Smooth muscle cell (in vitro differentiated cells): Measurements from ENCODE around the gene EHD2. TPM values are rescaled to one million over a fixed set of nuclear protein-coding genes. Genes with fewer than 3 reads are reported as not detected.

Source experiments
- DNase-seq: peaks from one replicate; lab custom pipeline; 2025; ENCODE audit not compliant: unreplicated experiment; lab: John Stamatoyannopoulos, UW
- H2AFZ ChIP-seq: fragments of 200-600 bp; sonication (generic); 2 replicates; pipeline ENCODE4 v1.6.0; 2016; ENCODE audit warnings: antibody characterized with exemption, low read depth, mild to moderate bottlenecking
- H3F3A ChIP-seq: fragments of 200-600 bp; sonication (generic); 2 replicates; pipeline ENCODE4 v1.6.0; 2017; ENCODE audit warnings: antibody characterized with exemption, low read depth
- H3K27ac ChIP-seq: fragments of 200-600 bp; sonication (generic); 2 replicates; pipeline ENCODE4 v1.5.1; 2016; ENCODE audit warnings: low read depth, mild to moderate bottlenecking
- H3K27me3 ChIP-seq: fragments of 200-600 bp; sonication (generic); 2 replicates; pipeline ENCODE4 v1.6.1; 2016; ENCODE audit warnings: low read depth, mild to moderate bottlenecking
- H3K36me3 ChIP-seq: fragments of 200-600 bp; sonication (generic); 2 replicates; pipeline ENCODE4 v1.5.1; 2016; ENCODE audit warnings: low read depth
- H3K4me1 ChIP-seq: fragments of 200-600 bp; sonication (generic); 2 replicates; pipeline ENCODE4 v1.5.1; 2016; ENCODE audit warnings: low read depth
- H3K4me2 ChIP-seq: fragments of 200-600 bp; sonication (generic); 2 replicates; pipeline ENCODE4 v1.6.0; 2016; ENCODE audit warnings: mild to moderate bottlenecking
- H3K4me3 ChIP-seq: fragments of 200-600 bp; sonication (generic); 2 replicates; pipeline ENCODE4 v1.5.1; 2016; ENCODE audit warnings: mild to moderate bottlenecking
- H3K79me2 ChIP-seq: fragments of 200-600 bp; sonication (generic); 2 replicates; pipeline ENCODE4 v1.6.0; 2016; ENCODE audit warnings: low read depth, mild to moderate bottlenecking
- H3K9ac ChIP-seq: fragments of 200-600 bp; sonication (generic); 2 replicates; pipeline ENCODE4 v1.6.0; 2016; ENCODE audit warnings: low read depth
- H3K9me3 ChIP-seq: fragments of 200-600 bp; sonication (generic); replicated peaks from 2 replicates; pipeline ENCODE4 v1.5.1; 2016; ENCODE audit warnings: low read depth
- H4K20me1 ChIP-seq: fragments of 200-600 bp; sonication (generic); 2 replicates; pipeline ENCODE4 v1.6.0; 2016; ENCODE audit warnings: low read depth
- WGBS: methylation state at CpG from one replicate; pipeline ENCODE4 v1.1.7; 2016; ENCODE audit warnings: low lambda C conversion rate; 5-methylcytosine and 5-hydroxymethylcytosine counted together
- polyA plus RNA-seq: library from polyadenylated mRNA; unstranded; fragments of >200 nt; fragmentation: Nextera tagmentation; extraction: Ambion mirVana; gene quantifications from 2 replicates; pipeline ENCODE4 v1.2.1, GENCODE V29; 2016
- total RNA-seq: library from RNA; depleted of rRNA; stranded (reverse); fragments of >200 nt; gene quantifications from 2 replicates; pipeline ENCODE4 v1.2.3, GENCODE V29; 2014
- TF ChIP-seq, protein P1 (sequence below): fragments of 200-600 bp; sonication (generic); IDR thresholded peaks from 2 replicates; pipeline ENCODE4 v1.5.1; 2017; ENCODE audit warnings: borderline replicate concordance, mild to moderate bottlenecking, antibody characterized with exemption; ENCODE audit not compliant: insufficient read depth, poor library complexity, severe bottlenecking

Gene EHD2
- total and polyA plus RNA-seq, 2 experiments from 2014 or later, result 65.6 to 200 TPM

DNA sequence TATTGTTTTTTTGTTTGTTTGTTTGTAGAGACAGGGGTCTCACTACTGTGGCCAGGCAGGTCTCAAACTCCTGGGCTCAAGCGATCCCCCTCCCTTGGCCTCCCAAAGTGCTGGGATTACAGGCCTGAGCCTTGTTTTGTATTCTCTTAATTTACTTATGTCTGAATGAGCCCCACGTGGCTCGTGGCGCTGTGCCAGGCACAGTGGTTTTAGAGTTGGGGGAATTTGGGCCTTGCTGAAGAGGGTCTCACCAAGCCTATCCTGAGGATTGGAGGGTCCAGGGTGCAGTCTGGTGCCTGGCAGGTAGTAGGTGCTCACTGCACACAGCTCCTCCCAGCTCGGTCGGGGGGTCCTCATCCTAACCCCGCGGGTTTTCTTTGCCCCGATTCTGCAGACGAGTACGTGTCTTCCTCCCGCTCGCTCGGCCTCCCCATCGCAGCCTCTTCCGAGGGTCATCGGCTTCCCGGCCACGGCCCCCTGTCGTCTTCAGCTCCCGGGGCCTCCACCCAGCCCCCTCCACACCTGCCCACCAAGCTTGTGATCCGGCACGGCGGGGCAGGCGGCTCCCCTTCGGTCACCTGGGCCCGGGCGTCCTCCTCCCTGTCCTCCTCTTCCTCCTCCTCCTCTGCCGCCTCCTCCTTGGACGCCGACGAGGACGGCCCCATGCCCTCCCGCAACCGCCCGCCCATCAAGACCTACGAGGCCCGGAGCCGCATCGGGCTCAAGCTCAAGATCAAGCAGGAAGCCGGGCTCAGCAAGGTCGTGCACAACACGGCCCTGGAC lies 12.1 kb upstream of the EHD2 start:
- 97% methylated on average over 18 of the region's 43 CpGs for WGBS
- no peak overlapping the region for H3K9ac ChIP-seq
- no peak overlapping the region for H3K27ac ChIP-seq

DNA sequence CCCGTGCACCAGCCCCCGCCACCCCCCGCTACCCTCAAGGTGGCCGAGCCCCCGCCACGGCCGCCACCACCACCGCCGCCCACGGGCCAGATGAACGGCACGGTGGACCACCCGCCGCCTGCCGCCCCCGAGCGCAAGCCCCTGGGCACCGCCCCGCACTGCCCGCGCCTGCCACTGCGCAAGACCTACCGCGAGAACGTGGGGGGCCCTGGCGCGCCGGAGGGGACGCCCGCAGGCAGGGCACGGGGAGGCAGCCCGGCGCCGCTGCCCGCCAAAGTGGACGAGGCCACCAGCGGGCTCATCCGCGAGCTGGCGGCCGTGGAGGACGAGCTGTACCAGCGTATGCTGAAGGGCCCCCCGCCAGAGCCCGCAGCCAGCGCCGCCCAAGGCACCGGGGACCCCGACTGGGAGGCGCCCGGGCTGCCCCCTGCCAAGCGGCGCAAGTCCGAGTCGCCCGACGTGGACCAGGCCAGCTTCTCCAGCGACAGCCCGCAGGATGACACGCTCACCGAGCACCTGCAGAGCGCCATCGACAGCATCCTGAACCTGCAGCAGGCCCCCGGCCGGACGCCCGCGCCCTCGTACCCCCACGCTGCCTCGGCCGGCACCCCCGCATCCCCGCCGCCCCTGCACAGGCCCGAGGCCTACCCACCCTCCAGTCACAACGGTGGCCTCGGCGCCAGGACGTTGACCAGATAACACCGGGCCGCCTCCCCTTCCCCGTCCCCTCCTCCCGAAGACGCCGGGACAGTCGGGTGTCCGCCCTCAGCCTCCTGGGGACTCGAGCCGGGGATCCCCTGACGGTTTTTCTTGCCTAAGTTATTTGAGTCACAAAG lies 11.3 kb upstream of the EHD2 start:
- 98% methylated on average over 49 of the region's 91 CpGs for WGBS
- Histone ChIP-seq H2AFZ (no peak overlapping the region), H3F3A (no peaks in the 10 kb centered on the region), H3K27me3 (no peaks in the 10 kb centered on the region), H3K4me2 (no peak overlapping the region), H3K27ac (no peak overlapping the region), H3K79me2 (no peaks in the 10 kb centered on the region), H3K36me3 (no peaks in the 10 kb centered on the region), H3K9me3 (no peaks in the 10 kb centered on the region), H3K9ac (no peak overlapping the region), H3K4me3 (no peak overlapping the region), H4K20me1 (peaks cover 24% of the 10 kb centered on the region), H3K4me1 (no peaks in the 10 kb centered on the region)
- TF ChIP-seq, protein P1, sequence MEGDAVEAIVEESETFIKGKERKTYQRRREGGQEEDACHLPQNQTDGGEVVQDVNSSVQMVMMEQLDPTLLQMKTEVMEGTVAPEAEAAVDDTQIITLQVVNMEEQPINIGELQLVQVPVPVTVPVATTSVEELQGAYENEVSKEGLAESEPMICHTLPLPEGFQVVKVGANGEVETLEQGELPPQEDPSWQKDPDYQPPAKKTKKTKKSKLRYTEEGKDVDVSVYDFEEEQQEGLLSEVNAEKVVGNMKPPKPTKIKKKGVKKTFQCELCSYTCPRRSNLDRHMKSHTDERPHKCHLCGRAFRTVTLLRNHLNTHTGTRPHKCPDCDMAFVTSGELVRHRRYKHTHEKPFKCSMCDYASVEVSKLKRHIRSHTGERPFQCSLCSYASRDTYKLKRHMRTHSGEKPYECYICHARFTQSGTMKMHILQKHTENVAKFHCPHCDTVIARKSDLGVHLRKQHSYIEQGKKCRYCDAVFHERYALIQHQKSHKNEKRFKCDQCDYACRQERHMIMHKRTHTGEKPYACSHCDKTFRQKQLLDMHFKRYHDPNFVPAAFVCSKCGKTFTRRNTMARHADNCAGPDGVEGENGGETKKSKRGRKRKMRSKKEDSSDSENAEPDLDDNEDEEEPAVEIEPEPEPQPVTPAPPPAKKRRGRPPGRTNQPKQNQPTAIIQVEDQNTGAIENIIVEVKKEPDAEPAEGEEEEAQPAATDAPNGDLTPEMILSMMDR, result no peak
- no peak for DNase-seq

More for the DNA sequence above, 12.1 kb upstream of the EHD2 start:
- TF ChIP-seq, protein P1, result no peak
- Histone ChIP-seq H3K4me2 (no peak overlapping the region), H2AFZ (no peak overlapping the region), H3K9me3 (no peaks in the 10 kb centered on the region), H3K27me3 (no peaks in the 10 kb centered on the region), H3K4me3 (no peak overlapping the region), H3K4me1 (no peaks in the 10 kb centered on the region), H3K79me2 (no peaks in the 10 kb centered on the region), H4K20me1 (peaks cover 24% of the 10 kb centered on the region), H3K36me3 (no peaks in the 10 kb centered on the region), H3F3A (no peaks in the 10 kb centered on the region)
- DNase-seq, result no peak

DNA sequence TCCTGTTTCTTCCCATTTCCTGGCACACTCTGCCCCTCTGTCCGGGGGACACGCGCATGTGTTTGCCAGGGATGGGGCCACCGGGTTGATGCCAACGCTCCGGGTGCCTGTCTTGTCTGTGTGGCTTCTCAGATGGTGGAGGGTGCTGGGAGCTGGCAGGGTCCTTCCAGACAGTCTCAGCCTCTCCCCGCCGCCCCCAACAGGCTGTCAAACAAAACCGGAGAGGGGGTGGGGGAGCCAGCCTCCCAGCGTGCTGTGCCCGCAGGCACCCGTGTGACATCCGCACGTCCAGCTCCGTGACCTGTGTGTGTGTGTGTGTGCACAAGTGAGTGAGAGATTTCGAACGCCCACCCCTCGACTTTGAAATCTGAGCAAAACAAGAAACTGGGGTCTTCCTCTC lies 10.6 kb upstream of the EHD2 start:
- Histone ChIP-seq H3K27ac (no peak overlapping the region), H4K20me1 (peaks cover 24% of the 10 kb centered on the region), H3K36me3 (no peaks in the 10 kb centered on the region), H3F3A (no peaks in the 10 kb centered on the region), H2AFZ (no peak overlapping the region), H3K9me3 (no peaks in the 10 kb centered on the region), H3K4me3 (no peak overlapping the region), H3K9ac (no peak overlapping the region), H3K4me1 (no peaks in the 10 kb centered on the region), H3K79me2 (no peaks in the 10 kb centered on the region), H3K4me2 (no peak overlapping the region), H3K27me3 (no peaks in the 10 kb centered on the region)
- TF ChIP-seq, protein P1, result no peak
- WGBS, result 93% methylated on average over 18 of the region's 18 CpGs
- no peak for DNase-seq
